Stomach (tissue), 4 donors: ENCODE measurements around the gene IRF7.

Source experiments
- EP300 ChIP-seq: sonication (generic); formaldehyde crosslinking; IDR thresholded peaks from one replicate; pipeline ENCODE4 v1.6.1; 2017; ENCODE audit warnings: antibody characterized with exemption
- TF ChIP-seq, protein P1 (sequence below), 7 experiments: fragments of 450-650 bp in 4 of 7; fragments of 200-600 bp in 3 of 7; sonication (generic) in 3 of 7; IDR thresholded peaks; one replicate each; pipeline ENCODE4 v1.5.1; 2016 to 2019; ENCODE audit warnings: antibody characterized with exemption in 7 of 7, control low read depth in 2 of 7, mild to moderate bottlenecking in 1 of 7

DNA sequence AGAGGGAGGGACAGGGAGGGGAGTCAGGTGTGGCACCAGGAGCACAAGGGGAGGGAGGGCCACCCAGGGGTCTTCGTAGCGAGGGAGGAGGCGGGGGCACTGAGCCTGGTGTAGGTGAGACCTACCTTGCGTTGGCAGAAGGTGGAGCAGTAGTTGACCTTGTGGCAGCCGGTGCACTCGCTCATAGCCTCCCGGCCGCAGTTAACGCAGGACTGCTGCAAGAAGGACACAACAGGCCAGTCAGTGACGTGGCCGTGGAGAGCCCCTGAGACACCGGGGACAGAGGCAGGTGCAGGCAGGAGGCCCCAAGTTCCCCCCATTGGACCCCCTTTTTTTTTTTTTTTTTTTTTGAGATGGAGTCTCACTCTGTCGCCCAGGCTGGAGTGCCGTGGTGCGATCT, 38.1 kb upstream of the IRF7 start:
- TF ChIP-seq, protein P1, sequence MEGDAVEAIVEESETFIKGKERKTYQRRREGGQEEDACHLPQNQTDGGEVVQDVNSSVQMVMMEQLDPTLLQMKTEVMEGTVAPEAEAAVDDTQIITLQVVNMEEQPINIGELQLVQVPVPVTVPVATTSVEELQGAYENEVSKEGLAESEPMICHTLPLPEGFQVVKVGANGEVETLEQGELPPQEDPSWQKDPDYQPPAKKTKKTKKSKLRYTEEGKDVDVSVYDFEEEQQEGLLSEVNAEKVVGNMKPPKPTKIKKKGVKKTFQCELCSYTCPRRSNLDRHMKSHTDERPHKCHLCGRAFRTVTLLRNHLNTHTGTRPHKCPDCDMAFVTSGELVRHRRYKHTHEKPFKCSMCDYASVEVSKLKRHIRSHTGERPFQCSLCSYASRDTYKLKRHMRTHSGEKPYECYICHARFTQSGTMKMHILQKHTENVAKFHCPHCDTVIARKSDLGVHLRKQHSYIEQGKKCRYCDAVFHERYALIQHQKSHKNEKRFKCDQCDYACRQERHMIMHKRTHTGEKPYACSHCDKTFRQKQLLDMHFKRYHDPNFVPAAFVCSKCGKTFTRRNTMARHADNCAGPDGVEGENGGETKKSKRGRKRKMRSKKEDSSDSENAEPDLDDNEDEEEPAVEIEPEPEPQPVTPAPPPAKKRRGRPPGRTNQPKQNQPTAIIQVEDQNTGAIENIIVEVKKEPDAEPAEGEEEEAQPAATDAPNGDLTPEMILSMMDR (IDR thresholded peaks at IDR 0.05), result no peak
- TF ChIP-seq EP300, result no peak
